Stimulated activated CD4-positive, alpha-beta T cell treated with anti-CD3 and anti-CD28 coated beads, Interleukin-4, amount 100 ng/mL, for 24 hours (primary cell): ENCODE measurements around the gene SPATA31D4.
"Not testable (repeated sequence)": the region's sequence is repeated elsewhere in the genome, so short reads cannot be mapped to it uniquely, and the experiment has no call there.

Experiments used
- DNase-seq: peaks from one replicate; pipeline ENCODE4 v3.0.0-alpha.2; 2020

SPATA31D4 gene

GRCh38 chr9:81928305-81928704 lies at the start of gene SPATA31D4:
Gene SPATA31D4 (plus strand): TSS chr9:81928428. CDS start chr9:81928514, 86 bp downstream.
- DNase-seq = not testable (repeated sequence)

DNA sequence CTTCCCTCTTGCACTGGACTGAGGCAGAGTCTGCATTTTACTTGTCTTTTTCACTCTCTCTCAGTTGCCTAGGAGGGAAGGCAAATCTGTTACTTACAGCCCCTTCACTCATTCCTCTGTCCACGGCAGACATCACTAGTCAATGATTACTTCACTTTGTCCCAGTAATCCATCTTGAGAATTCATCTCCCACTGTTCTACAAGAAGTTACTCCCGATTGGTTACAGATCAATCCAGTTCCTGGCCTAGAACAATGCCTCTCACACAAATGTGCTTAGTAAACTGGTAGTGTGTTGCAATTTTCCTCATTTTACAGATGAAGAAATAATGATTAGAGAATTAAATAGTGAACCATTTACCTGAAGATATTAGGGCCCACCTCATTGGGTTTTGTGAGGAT lies 49.7 kb upstream of the SPATA31D4 start:
- no peak for DNase-seq

GRCh38 chr9:81879501-81879916 lies 48.7 kb upstream of the SPATA31D4 start:
- DNase-seq = no peak

DNA sequence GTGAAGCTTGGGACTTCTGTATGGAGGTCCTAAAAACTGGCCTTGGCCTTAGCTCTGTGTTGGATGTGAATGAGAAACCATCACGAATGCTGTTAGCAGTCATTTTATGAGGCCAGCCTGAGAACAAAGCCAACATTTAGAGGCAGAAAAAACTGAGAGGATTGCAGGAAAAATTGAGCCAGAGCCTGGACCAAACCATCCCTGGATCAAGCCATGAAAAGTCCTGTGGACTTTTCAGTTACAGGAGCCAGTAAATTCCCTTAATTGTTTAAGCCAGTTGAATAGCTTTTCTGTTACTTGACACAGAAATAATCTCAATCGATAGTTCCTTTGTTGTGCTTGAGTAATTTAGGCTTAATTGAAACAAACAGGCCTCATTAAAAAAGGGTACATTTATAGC lies 42.6 kb upstream of the SPATA31D4 start:
- no peak for DNase-seq

GRCh38 chr9:81886665-81887064 lies 41.6 kb upstream of the SPATA31D4 start:
- no peak for DNase-seq

GRCh38 chr9:81890104-81890503 lies 38.1 kb upstream of the SPATA31D4 start:
- DNase-seq = no peak

DNA sequence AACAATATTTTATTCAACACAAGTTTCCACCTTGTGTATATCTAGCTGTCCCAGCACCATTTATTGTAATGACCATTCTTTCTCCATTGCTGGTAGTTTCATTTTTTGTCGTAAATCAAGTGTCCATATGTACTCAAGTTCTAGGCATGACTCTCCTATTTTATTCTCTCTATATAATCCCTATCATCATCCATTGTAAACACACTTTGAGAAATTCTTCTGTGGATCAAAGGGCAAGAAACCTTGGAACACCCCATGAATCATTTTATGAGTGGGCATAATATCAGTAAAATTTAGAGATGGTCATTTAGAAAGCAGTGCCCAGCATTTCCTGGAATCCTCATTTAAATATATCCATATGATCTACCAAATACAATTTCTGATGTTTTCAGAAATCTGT lies 35.8 kb upstream of the SPATA31D4 start:
- DNase-seq = no peak

DNA sequence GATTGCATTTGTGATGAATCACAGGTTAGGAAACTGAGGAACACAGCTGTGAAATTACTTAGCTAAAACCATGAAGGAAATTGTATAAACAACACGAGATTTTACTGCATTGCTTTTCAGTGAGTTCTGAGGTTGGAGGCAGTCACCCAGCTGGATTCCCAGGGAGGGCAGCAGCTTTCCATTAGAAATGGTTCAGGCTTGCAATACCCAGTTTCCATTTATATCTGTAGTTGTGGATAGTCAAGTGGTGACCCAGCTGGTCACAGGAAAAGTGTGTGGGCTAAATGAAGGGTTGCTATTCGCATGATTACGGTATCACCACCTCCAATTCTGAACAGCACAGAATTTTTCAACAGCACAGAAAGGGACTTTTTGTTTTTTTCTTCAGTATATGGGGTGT lies 34.3 kb upstream of the SPATA31D4 start:
- DNase-seq = no peak

GRCh38 chr9:81894891-81895290 lies 33.3 kb upstream of the SPATA31D4 start:
- no peak for DNase-seq

DNA sequence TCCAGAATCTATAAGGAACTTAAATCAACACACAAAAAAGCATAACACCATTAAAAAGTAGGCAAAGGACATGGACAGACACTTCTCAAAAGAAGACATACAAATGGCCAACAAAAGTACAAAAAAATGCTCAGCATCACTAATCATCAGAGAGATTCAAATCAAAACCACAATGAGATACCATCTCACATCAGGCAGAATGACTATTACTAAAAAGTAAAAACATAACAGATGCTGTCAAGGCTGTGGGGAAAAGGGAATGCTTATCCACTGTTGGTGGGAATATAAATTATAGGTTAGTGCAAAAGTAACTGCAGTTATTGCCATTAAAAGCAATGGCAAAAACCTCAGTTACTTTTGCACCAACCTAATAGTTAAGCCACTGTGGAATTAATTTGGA lies 32.2 kb upstream of the SPATA31D4 start:
- DNase-seq = no peak

- DNase-seq = no peak
These were observed 29.4 kb upstream of the SPATA31D4 start for GRCh38 chr9:81898851-81899250.

DNA sequence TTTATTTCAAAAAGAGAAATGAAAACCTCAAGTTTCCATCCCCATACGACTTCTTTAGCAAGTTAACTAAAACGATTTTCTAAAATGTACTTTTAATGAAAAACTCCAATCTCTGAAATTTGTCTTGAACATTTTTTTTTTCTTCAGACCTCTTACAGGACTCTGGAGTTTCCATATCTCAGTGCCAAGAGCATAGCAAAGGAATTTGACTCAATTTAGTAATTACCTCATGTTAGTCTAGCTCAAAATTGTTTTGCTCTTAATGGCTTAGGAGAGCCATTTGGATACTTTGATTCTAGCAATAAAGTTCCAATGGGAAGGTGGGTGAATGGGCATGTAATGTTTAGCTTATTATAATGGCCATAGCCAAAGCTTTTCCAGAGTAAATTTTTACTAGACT lies 26.0 kb upstream of the SPATA31D4 start:
- DNase-seq = no peak

DNA sequence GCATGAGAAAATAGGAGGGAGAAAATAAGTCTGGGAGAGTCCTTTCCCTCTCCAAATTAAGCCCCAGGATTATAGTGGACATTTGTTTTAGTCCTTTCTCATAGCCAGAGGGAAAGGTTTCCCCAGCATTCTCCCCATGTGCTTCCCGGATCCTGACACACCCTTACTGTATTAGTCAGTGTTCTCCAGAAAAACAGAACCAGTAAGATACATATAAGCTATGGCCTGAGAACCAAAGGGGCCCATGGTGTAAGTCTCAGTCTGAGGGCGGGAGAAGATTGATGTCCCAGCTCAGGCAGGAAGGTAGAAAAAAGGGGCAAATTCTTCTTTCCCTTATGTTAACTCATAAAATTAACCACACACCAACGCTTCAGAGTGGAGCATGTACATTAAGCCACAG lies 25.6 kb upstream of the SPATA31D4 start:
- DNase-seq = no peak

GRCh38 chr9:81906671-81907070 lies 21.6 kb upstream of the SPATA31D4 start:
- DNase-seq = no peak

DNA sequence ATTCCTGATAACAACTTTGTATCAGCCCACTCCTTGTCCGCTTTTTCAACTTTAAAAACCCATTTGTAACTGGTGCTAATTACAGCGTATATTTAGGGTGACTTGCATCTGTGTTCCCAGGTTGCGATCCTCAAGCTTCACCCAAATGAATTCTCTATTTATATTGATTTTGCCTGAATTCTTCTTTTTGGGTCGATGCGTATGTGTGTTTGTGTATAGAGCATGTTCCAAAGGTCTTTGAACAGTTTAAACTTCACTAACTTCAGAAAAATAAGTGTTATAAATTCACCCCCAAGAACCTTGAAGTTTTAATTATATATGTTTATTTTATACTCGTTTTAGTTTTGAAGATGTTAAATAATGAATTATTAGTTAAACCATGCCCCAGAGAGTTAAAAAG lies 16.1 kb upstream of the SPATA31D4 start:
- no peak for DNase-seq

GRCh38 chr9:81915801-81916505 lies 12.3 kb upstream of the SPATA31D4 start:
- DNase-seq = no peak

- not testable (repeated sequence) for DNase-seq
These were observed 9.7 kb upstream of the SPATA31D4 start for GRCh38 chr9:81918507-81918906.

DNA sequence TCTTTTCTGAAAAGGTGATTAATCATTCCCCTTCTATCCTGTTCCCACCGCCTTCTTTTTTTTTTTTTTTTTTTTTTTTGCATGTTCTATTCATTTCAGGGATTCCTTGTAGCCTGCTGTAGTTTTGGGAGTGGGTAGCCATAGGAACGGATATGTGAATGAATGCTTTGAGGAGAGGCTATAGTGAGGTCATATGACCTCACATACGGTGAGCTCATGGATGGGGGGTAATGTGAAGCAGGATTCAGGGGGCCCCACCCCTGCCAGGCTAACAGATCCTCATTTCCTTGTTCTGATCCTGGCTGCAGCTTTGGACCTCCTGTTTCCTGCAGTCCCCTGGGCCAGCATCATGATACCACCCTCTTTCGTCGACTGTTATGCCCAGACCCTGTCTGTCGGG lies 1.9 kb downstream of the SPATA31D4 start:
- not testable (repeated sequence) for DNase-seq

GRCh38 chr9:81933547-81933946 lies 5.3 kb downstream of the SPATA31D4 start:
- DNase-seq = not testable (repeated sequence)

DNA sequence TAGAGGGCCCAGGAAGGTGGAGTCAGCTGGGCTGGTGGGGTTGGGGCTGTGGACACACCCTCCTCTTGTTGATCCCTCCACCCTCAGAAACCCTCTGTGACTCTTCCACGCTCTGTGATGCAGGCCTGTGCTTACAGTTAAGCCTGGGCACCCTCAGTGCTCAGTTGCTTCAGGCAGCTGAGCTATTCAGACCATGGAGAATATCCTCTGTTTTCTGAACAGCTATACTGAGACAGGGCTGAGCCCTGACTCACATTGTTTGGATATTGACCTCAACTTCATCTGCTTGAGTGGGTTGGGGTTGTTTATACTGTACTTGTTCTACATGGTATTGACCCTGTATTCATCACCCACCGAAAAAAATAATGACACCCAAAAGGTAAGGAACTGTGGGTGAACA lies 15.2 kb downstream of the SPATA31D4 start, which contains the start of gene SPATA31D3:
Gene SPATA31D3 (plus strand): TSS at position 108 of the 400 bp plus-strand sequence. CDS start 86 bp downstream, at position 194.
- DNase-seq = not testable (repeated sequence)

GRCh38 chr9:81948650-81949049 lies 20.4 kb downstream of the SPATA31D4 start:
- not testable (repeated sequence) for DNase-seq

DNA sequence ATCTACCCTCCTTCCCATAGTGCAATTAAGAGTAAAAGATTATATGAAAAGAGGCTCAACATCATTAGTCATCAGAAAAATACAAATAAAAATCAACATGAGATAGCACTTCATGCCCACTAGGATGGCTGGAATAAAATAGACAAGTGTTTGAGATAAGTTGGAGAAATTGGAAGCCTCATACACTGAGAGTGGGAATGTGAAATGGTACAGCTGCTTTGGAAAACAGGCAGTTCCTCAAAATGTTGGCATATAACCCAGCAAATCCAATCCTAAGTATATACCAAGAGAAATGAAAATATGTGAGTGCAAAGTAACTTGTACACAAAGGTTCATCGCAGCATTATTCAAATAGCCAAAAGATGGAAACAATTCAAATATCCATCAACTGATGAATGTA lies 24.9 kb downstream of the SPATA31D4 start:
- no peak for DNase-seq

DNA sequence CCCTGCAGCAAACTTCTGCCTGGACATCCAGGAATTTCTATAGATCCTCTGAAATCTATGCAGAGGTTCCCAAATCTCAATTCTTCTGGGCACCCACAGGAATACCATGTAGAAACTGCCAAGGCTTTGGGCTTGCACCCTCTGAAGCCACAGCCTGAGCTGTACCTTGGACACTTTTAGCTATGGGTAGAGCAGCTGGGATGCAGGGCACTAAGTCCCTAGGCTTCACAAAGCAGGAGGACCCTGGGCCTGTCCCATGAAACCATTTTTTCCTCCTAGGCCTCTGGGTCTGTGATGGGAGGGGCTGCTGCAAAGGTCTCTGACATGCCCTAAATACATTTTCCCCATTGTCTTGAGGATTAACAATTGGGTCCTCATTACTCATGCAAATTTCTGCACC lies 27.4 kb downstream of the SPATA31D4 start:
- DNase-seq = no peak

- DNase-seq = no peak
These were observed 36.3 kb downstream of the SPATA31D4 start for GRCh38 chr9:81964218-81965171.
